IMR-90 (cell line): ENCODE results near the gene ITPK1. TPM values are rescaled to one million over a fixed set of nuclear protein-coding genes. Genes with fewer than 3 reads are reported as not detected.

Experiments
- ATAC-seq: fragments of 200-7000 bp; cut with Tn5 transposase; 2 replicates; pipeline ENCODE4 v1.9.1; 2020; ENCODE audit warnings: low read depth, mild to moderate bottlenecking, moderate library complexity
- BruUV-seq: library from RNA; stranded (reverse); fragments of 400-500 nt; replicated peaks from 2 replicates; lab custom pipeline; 2021; lab: Mats Ljungman, UMichigan
- CTCF ChIA-PET: fragments of 300-600 bp; formaldehyde crosslinking; extraction: SDS; loops from one replicate; lab custom pipeline; 2021; ENCODE audit warnings: antibody characterized with exemption; lab: Yijun Ruan, JAX
- POLR2A ChIA-PET: fragments of 300-600 bp; sonication (Branson Sonifier 250); formaldehyde crosslinking; loops from one replicate; lab custom pipeline; 2022; ENCODE audit warnings: antibody characterized with exemption; ENCODE audit not compliant: unreplicated experiment; lab: Charles Lee
- DNase-seq: peaks from one replicate; pipeline ENCODE4 v3.0.0; 2013
- H2AFZ ChIP-seq: replicated peaks from 2 replicates; pipeline ENCODE3; 2013; ENCODE audit warnings: low read length, mild to moderate bottlenecking; ENCODE audit not compliant: poor library complexity
- H2AK5ac ChIP-seq: 2 replicates; pipeline ENCODE4 v1.6.1; 2013; ENCODE audit warnings: low read depth, low read length, inconsistent platforms
- H2AK9ac ChIP-seq: replicated peaks from 2 replicates; pipeline ENCODE3; 2013; ENCODE audit warnings: mild to moderate bottlenecking, low read depth, low read length, moderate library complexity; ENCODE audit not compliant: poor library complexity
- H2BK120ac ChIP-seq: 2 replicates; pipeline ENCODE4 v1.6.1; 2013; ENCODE audit warnings: low read depth, low read length, inconsistent platforms
- H2BK15ac ChIP-seq: 3 replicates; pipeline ENCODE4 v1.6.1; 2013; ENCODE audit warnings: low read depth, low read length, inconsistent platforms
- H2BK20ac ChIP-seq: 2 replicates; pipeline ENCODE4 v1.6.1; 2013; ENCODE audit warnings: low read depth, mild to moderate bottlenecking, inconsistent platforms, low read length, moderate library complexity
- H2BK5ac ChIP-seq: 2 replicates; pipeline ENCODE4 v1.6.1; 2013; ENCODE audit warnings: mild to moderate bottlenecking, low read depth, low read length, inconsistent platforms; ENCODE audit not compliant: poor library complexity, severe bottlenecking
- H3K14ac ChIP-seq: replicated peaks from 2 replicates; pipeline ENCODE4 v1.6.1; 2013; ENCODE audit warnings: low read depth, low read length, inconsistent platforms
- H3K18ac ChIP-seq: 2 replicates; pipeline ENCODE4 v1.6.1; 2013; ENCODE audit warnings: low read depth, low read length, control low read depth
- H3K23ac ChIP-seq: 2 replicates; pipeline ENCODE4 v1.6.1; 2013; ENCODE audit warnings: low read depth, low read length, inconsistent platforms
- H3K27ac ChIP-seq: 2 replicates; pipeline ENCODE4 v1.5.1; 2013; ENCODE audit warnings: mild to moderate bottlenecking, control low read depth, low read length; ENCODE audit not compliant: insufficient read depth
- H3K27me3 ChIP-seq: 2 replicates; pipeline ENCODE4 v1.6.1; 2013; ENCODE audit warnings: low read length; ENCODE audit not compliant: control insufficient read depth, insufficient read depth
- H3K36me3 ChIP-seq: 2 replicates; pipeline ENCODE4 v1.6.1; 2013; ENCODE audit warnings: low read length, mixed read lengths; ENCODE audit not compliant: control insufficient read depth, insufficient read depth
- H3K4ac ChIP-seq: 2 replicates; pipeline ENCODE4 v1.6.1; 2013; ENCODE audit warnings: low read depth, low read length, inconsistent platforms
- H3K4me1 ChIP-seq: 2 replicates; pipeline ENCODE4 v1.6.1; 2013; ENCODE audit warnings: low read length, mixed read lengths; ENCODE audit not compliant: control insufficient read depth, insufficient read depth
- H3K4me2 ChIP-seq: 2 replicates; pipeline ENCODE4 v1.6.1; 2013; ENCODE audit warnings: low read depth, mild to moderate bottlenecking, control low read depth, low read length, moderate library complexity
- H3K4me3 ChIP-seq: 2 replicates; pipeline ENCODE4 v1.5.1; 2013; ENCODE audit warnings: low read depth, mild to moderate bottlenecking, control low read depth, low read length, moderate library complexity; ENCODE audit not compliant: insufficient read depth
- H3K56ac ChIP-seq: 2 replicates; pipeline ENCODE4 v1.6.1; 2013; ENCODE audit warnings: low read length, inconsistent platforms; ENCODE audit not compliant: insufficient read depth; ENCODE audit errors: extremely low read depth
- H3K79me1 ChIP-seq, 2 experiments: 2 replicates each; pipeline ENCODE4 v1.6.1; 2013; ENCODE audit warnings: low read length in 2 of 2, inconsistent platforms in 1 of 2, low read depth in 1 of 2
- H3K9ac ChIP-seq: 2 replicates; pipeline ENCODE4 v1.6.1; 2013; ENCODE audit warnings: low read depth, low read length, control low read depth
- H3K9me1 ChIP-seq: 2 replicates; pipeline ENCODE4 v1.6.1; 2013; ENCODE audit warnings: low read length, inconsistent platforms; ENCODE audit not compliant: insufficient read depth
- H3K9me3 ChIP-seq: 2 replicates; pipeline ENCODE4 v1.6.1; 2013; ENCODE audit warnings: low read length; ENCODE audit not compliant: control insufficient read depth, insufficient read depth
- H4K20me1 ChIP-seq: 2 replicates; pipeline ENCODE4 v1.6.1; 2013; ENCODE audit warnings: low read length, inconsistent platforms; ENCODE audit not compliant: insufficient read depth
- H4K5ac ChIP-seq: 2 replicates; pipeline ENCODE4 v1.6.1; 2013; ENCODE audit warnings: mild to moderate bottlenecking, low read depth, low read length, control low read depth
- H4K8ac ChIP-seq, 2 experiments: 2 replicates each; pipeline ENCODE4 v1.6.1; 2013; ENCODE audit warnings: low read depth in 2 of 2, low read length in 2 of 2, control low read depth in 1 of 2, inconsistent platforms in 1 of 2
- H4K91ac ChIP-seq: 2 replicates; pipeline ENCODE4 v1.6.1; 2013; ENCODE audit warnings: low read depth, low read length, inconsistent platforms; ENCODE audit not compliant: insufficient read depth
- BHLHE40 ChIP-seq: fragments of 150-350 bp; IDR thresholded peaks from 2 replicates; pipeline ENCODE4 v1.6.1; 2016; ENCODE audit warnings: mild to moderate bottlenecking, low read depth, low read length
- CHD1 ChIP-seq: IDR thresholded peaks from 2 replicates; pipeline ENCODE4 v1.6.1; 2012; ENCODE audit warnings: low read depth, low read length, improper control_type of control experiment
- CTCF ChIP-seq: conservative IDR thresholded peaks from 2 replicates; pipeline ENCODE4 v1.5.1; 2012; ENCODE audit warnings: mild to moderate bottlenecking, low read depth, low read length, improper control_type of control experiment
- FOS ChIP-seq: fragments of 150-350 bp; IDR thresholded peaks from 2 replicates; pipeline ENCODE4 v1.6.1; 2016; ENCODE audit warnings: low read depth, low read length
- MAFK ChIP-seq: IDR thresholded peaks from 2 replicates; pipeline ENCODE4 v1.6.1; 2012; ENCODE audit warnings: low read depth, low read length, improper control_type of control experiment
- NFE2L2 ChIP-seq: fragments of 150-350 bp; IDR thresholded peaks from 2 replicates; pipeline ENCODE4 v1.6.1; 2016; ENCODE audit warnings: low read depth, mild to moderate bottlenecking, low read length
- RFX5 ChIP-seq: IDR thresholded peaks from 2 replicates; pipeline ENCODE4 v1.8.0; 2012; ENCODE audit warnings: low read depth, mild to moderate bottlenecking, low read length, moderate library complexity
- WGBS, 2 experiments: methylation state at CpG; one replicate each; pipeline versions ENCODE4 v1.1.5 to v1.1.7; 2013; ENCODE audit warnings: missing lambda C conversion rate in 2 of 2; ENCODE audit not compliant: insufficient read length in 1 of 2; ENCODE audit errors: extremely low coverage in 2 of 2; 5-methylcytosine and 5-hydroxymethylcytosine counted together
- dilution Hi-C: fragments of 300-500 bp; cut with HindIII; formaldehyde crosslinking; loops from one replicate; pipeline ENCODE4 v1.14.3; 2018; ENCODE audit warnings: low sequenced_read_pairs; ENCODE audit not compliant: unreplicated experiment
- in situ Hi-C: fragments of 300-500 bp; cut with MboI; formaldehyde crosslinking; loops from 3 replicates; pipeline ENCODE4 v1.14.3; 2019; ENCODE audit warnings: low sequenced_read_pairs, inconsistent platforms, mixed read lengths
- intact Hi-C: fragments of 100-400 bp; cut with micrococcal nuclease; formaldehyde crosslinking; loops from 2 replicates; pipeline ENCODE4 v1.10.0; 2022
- polyA plus RNA-seq, 3 experiments: library from polyadenylated mRNA; depleted of rRNA; stranded (reverse); fragments of >200 nt; gene quantifications; 2 replicates each; pipeline ENCODE4 v1.2.3, GENCODE V29; 2012; ENCODE audit warnings: low replicate concordance in 1 of 3
- total RNA-seq: library from RNA; depleted of rRNA; stranded (reverse); fragments of >200 nt; gene quantifications from 2 replicates; pipeline ENCODE4 v1.2.3, GENCODE V29; 2012

The ITPK1 gene
- total and polyA plus RNA-seq, 2 of the 4 experiments (the other 2 are of a cell fraction): 21.7 to 26.9 TPM

GRCh38 chr14:92962831-92963095, 153.0 kb downstream of the ITPK1 start:
- H2AK5ac ChIP-seq: no peak overlapping the region
- H3K36me3 ChIP-seq: no peaks in the 10 kb centered on the region
- peaks cover 11% of the 10 kb centered on the region; the same call in 1 of the 2 replicates for H3K9me1 ChIP-seq
- H2BK15ac ChIP-seq: no peak overlapping the region
- H3K79me1 ChIP-seq: no peaks in the 10 kb centered on the region
- H3K4me3 ChIP-seq: no peak overlapping the region
- no peaks in the 10 kb centered on the region for H3K27me3 ChIP-seq
- H3K4me1 ChIP-seq: 0 out of 2 replicates have a peak, but pooled peaks cover 1% of the 10 kb centered on the region
- H2BK120ac ChIP-seq: no peak overlapping the region
- no peak overlapping the region for H2BK5ac ChIP-seq
- intact Hi-C loops: no loop called here
- no peak overlapping the region for H3K4me2 ChIP-seq
- H2AK9ac ChIP-seq: no peak overlapping the region
- no peak overlapping the region for H3K27ac ChIP-seq
- ChIA-PET POLR2A (no interaction called here), CTCF (interaction anchor here (1.0 kb wide), 1 partner anchor 24 kb away, joined by 3 read pairs; no protein-coding TSS in a partner anchor)
- no peak overlapping the region for H3K4ac ChIP-seq
- no peak overlapping the region for H2AFZ ChIP-seq
- no peak overlapping the region for H3K56ac ChIP-seq
- no peak overlapping the region for H4K91ac ChIP-seq
- H3K9ac ChIP-seq: no peak overlapping the region
- BruUV-seq: no TSS peak
- no peak overlapping the region for H3K23ac ChIP-seq
- in situ Hi-C loops: no loop called here
- TF ChIP-seq RFX5: no peak
- no peak for TF ChIP-seq FOS
- TF ChIP-seq BHLHE40: no peak
- no peak for TF ChIP-seq CHD1
- TF ChIP-seq NFE2L2: no peak
- TF ChIP-seq CTCF: no peak
- TF ChIP-seq MAFK: no peak
- H4K5ac ChIP-seq: no peak overlapping the region
- 90% methylated on average over 2 of the region's 11 CpGs; no CpG with 5 or more reads in 1 of the 2 experiments for WGBS, 2 experiments
- H3K9me3 ChIP-seq: no peaks in the 10 kb centered on the region
- no peak overlapping the region for H3K14ac ChIP-seq
- dilution Hi-C loops: no loop called here
- H2BK20ac ChIP-seq: no peak overlapping the region
- no peak for DNase-seq
- no peaks in the 10 kb centered on the region for H4K20me1 ChIP-seq
- no peak for ATAC-seq
- H3K18ac ChIP-seq: no peak overlapping the region
- no peak overlapping the region for H4K8ac ChIP-seq
